COR-L47 (cell line): Measurements from ENCODE around the gene MFSD2B.
"Not testable (repeated sequence)": the region's sequence is repeated elsewhere in the genome, so short reads cannot be mapped to it uniquely, and the experiment has no call there.

Source experiments
- DNase-seq: peaks from one replicate; lab custom pipeline; 2025; lab: John Stamatoyannopoulos, UW

Gene MFSD2B

GRCh38 chr2:24018241-24018640, 8.4 kb downstream of the MFSD2B start:
- DNase-seq: no peak

- no peak for DNase-seq
Observed at GRCh38 chr2:24019729-24020128, 9.8 kb downstream of the MFSD2B start.

- no peak for DNase-seq
Observed at GRCh38 chr2:24020244-24020643, 10.4 kb downstream of the MFSD2B start.

GRCh38 chr2:24021122-24021998, 11.5 kb downstream of the MFSD2B start:
- no peak for DNase-seq

GRCh38 chr2:24022324-24022974, 12.6 kb downstream of the MFSD2B start:
- no peak for DNase-seq

- DNase-seq: no peak
Observed at GRCh38 chr2:24022975-24023575, 13.2 kb downstream of the MFSD2B start.

GRCh38 chr2:24024018-24024417, 14.1 kb downstream of the MFSD2B start:
- no peak for DNase-seq

- no peak for DNase-seq
Observed at GRCh38 chr2:24024996-24025663, 15.2 kb downstream of the MFSD2B start.

GRCh38 chr2:24026233-24026632, 16.3 kb downstream of the MFSD2B start:
- DNase-seq: no peak

- DNase-seq: no peak
Observed at GRCh38 chr2:24038786-24039499, 29.1 kb downstream of the MFSD2B start.

- DNase-seq: no peak
Observed at GRCh38 chr2:24040511-24040910, 30.6 kb downstream of the MFSD2B start.

- DNase-seq: not testable (repeated sequence)
Observed at GRCh38 chr2:24043133-24043532, 33.2 kb downstream of the MFSD2B start.

- DNase-seq: no peak
Observed at GRCh38 chr2:24045511-24046508, 35.9 kb downstream of the MFSD2B start.

- DNase-seq: no peak
Observed at GRCh38 chr2:24046599-24046929, 36.7 kb downstream of the MFSD2B start.

GRCh38 chr2:24046930-24047702, 37.2 kb downstream of the MFSD2B start, which contains the start of gene WDCP:
Gene WDCP, minus strand, starts transcription at chr2:24047391. Its CDS starts 7,897 bp downstream, at chr2:24039494.
- DNase-seq: peak; percentile 98

GRCh38 chr2:24047703-24048033, 37.8 kb downstream of the MFSD2B start:
- no peak for DNase-seq

GRCh38 chr2:24048769-24049484, 39.0 kb downstream of the MFSD2B start:
- DNase-seq: peak; percentile 40

- DNase-seq: peak; percentile 22
Observed at GRCh38 chr2:24049485-24050021, 39.7 kb downstream of the MFSD2B start, which contains the start of gene FKBP1B. Gene FKBP1B, plus strand, starts transcription at chr2:24049741. Its CDS starts 109 bp downstream, at chr2:24049850.
